ENCODE measurements around the gene MMP19. TPM values are rescaled to one million over a fixed set of nuclear protein-coding genes. Genes with fewer than 3 reads are reported as not detected.

Gene MMP19
- total and polyA plus RNA-seq, 8 donors, result 0.63 to 7.5 (median 3.0) TPM

- peaks cover 17 to 36% (median 21%) of the 10 kb centered on the region in 3 donors for H3K4me1 ChIP-seq
- H3K9me3 ChIP-seq, result no peaks in the 10 kb centered on the region
- 82 to 88% methylated on average over 5 of the region's 5 CpGs for WGBS, 2 donors
- TF ChIP-seq CTCF (IDR thresholded peaks at IDR 0.05), result no peak
- no peaks in the 10 kb centered on the region for H3K27me3 ChIP-seq
- H3K4me3 ChIP-seq, result peak overlapping the region in 2 of 4 donors; percentile 87 to 94
- intact Hi-C loops (cut with DNase I), result no loop called here
- ATAC-seq (no peak), FAIRE-seq (no peak), DNase-seq (no peak)
- H3K36me3 ChIP-seq, result no peaks in the 10 kb centered on the region
- H3K27ac ChIP-seq, result peak overlapping the region in 3 of 4 donors; percentile 51 to 70 (median 65)
Observed at GRCh38 chr12:55828357-55828756, 14.4 kb downstream of the MMP19 start.

DNA sequence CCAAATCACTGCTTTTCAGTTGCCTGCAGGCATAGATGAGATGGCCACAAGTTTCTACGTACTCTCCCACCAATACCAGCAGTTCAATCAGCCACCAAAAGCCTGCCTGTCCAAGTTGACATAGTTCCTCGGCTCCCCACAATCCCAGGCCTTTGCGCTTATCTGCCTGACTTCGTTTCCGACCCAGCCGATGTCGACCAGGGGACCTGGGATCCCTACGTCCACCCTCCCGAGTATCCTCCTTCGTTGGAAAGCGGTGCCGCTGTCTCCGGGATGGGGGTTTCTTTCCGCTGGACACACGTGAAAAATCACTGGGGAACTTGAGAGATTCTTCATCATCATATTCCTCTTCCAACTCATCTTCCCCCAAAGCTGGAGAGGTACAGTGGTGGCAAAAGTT lies 14.9 kb downstream of the MMP19 start:
- peaks cover 22 to 42% (median 26%) of the 10 kb centered on the region in 3 donors for H3K4me1 ChIP-seq
- H3K27me3 ChIP-seq, result no peaks in the 10 kb centered on the region
- FAIRE-seq, result no peak
- H3K36me3 ChIP-seq, result no peaks in the 10 kb centered on the region
- ATAC-seq, result no peak
- intact Hi-C loops (cut with DNase I), result no loop called here
- H3K4me3 ChIP-seq, result no peak overlapping the region
- WGBS, 2 donors, result 82 to 83% methylated on average over 15 of the region's 15 CpGs
- no peak for TF ChIP-seq CTCF (IDR thresholded peaks at IDR 0.05)
- H3K27ac ChIP-seq, result no peak overlapping the region
- no peaks in the 10 kb centered on the region for H3K9me3 ChIP-seq
- no peak for DNase-seq

DNA sequence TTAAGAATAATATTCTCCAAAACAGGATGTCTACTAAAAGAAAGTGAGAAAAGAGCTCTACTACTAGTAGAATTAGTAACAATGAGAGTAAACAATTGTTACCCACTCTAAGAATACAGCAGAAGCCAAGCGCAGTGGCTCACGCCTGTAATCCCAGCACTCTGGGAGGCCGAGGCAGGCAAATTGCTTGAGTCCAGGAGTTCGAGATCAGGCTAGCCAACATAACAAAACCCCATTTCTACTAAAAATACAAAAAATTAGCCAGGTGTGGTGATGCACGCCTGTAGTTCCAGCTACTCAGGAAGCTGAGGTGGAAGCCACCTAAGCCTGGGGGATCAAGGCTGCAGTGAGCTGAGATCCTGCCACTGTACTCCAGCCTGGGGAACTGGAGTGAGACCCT lies 18.0 kb downstream of the MMP19 start:
- H3K27me3 ChIP-seq, result no peaks in the 10 kb centered on the region
- WGBS, 2 donors, result 82 to 89% methylated on average over 5 of the region's 5 CpGs
- peak overlapping the region in 1 of 4 donors; percentile 2 for H3K27ac ChIP-seq
- intact Hi-C loops (cut with DNase I), result no loop called here
- H3K4me1 ChIP-seq, result peaks cover 19 to 39% (median 28%) of the 10 kb centered on the region in 3 donors
- no peak for TF ChIP-seq CTCF (IDR thresholded peaks at IDR 0.05)
- H3K9me3 ChIP-seq, result no peaks in the 10 kb centered on the region
- ATAC-seq (no peak), DNase-seq (no peak), FAIRE-seq (no peak)
- no peak overlapping the region for H3K4me3 ChIP-seq
- H3K36me3 ChIP-seq, result peaks cover 0 to 20% (median 3%) of the 10 kb centered on the region in 3 donors

- FAIRE-seq (no peak), ATAC-seq (peak; percentile 75 to 86 (median 82)), DNase-seq (no peak)
- Histone ChIP-seq H3K36me3 (peaks cover 0 to 20% (median 3%) of the 10 kb centered on the region in 3 donors), H3K4me1 (peaks cover 17 to 46% (median 28%) of the 10 kb centered on the region in 3 donors), H3K4me3 (no peak overlapping the region), H3K27me3 (no peaks in the 10 kb centered on the region), H3K27ac (peak overlapping the region in 3 of 4 donors; percentile 28 to 60 (median 50)), H3K9me3 (no peaks in the 10 kb centered on the region)
- intact Hi-C loops (cut with DNase I), result no loop called here
- WGBS, 2 donors, result 20 to 22% methylated on average over 4 of the region's 4 CpGs
- no peak for TF ChIP-seq CTCF (IDR thresholded peaks at IDR 0.05)
Observed at GRCh38 chr12:55823419-55823818, 19.3 kb downstream of the MMP19 start.

DNA sequence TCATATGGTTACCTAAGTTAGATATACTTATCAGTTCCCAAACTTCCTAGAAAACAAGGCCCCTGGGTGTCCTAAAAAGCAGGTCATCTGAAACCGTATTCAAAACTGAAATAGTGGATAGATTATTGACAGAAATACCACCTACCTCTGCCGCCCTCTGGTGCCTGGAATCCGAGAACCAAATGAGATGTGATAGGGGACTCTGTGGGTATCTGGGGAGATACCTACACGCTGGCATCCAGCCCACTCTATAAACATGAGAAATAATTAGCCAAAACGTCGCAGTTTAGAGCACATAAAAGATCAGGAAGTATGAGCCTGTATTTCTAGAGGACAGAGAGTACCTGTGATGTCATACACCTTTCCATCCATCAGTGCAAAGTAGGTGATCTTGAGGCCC lies 20.5 kb downstream of the MMP19 start:
- no peak for FAIRE-seq
- DNase-seq, result no peak
- TF ChIP-seq CTCF (IDR thresholded peaks at IDR 0.05), result peak in 1 of 4 donors; percentile 10

More for the DNA sequence above, 20.5 kb downstream of the MMP19 start:
- peaks cover 15 to 37% (median 28%) of the 10 kb centered on the region in 3 donors for H3K4me1 ChIP-seq
- peaks cover 0 to 20% (median 3%) of the 10 kb centered on the region in 3 donors for H3K36me3 ChIP-seq
- no peak for ATAC-seq
- intact Hi-C loops (cut with DNase I), result no loop called here
- H3K9me3 ChIP-seq, result no peaks in the 10 kb centered on the region
- no peak overlapping the region for H3K27ac ChIP-seq
- H3K4me3 ChIP-seq, result no peak overlapping the region
- H3K27me3 ChIP-seq, result no peaks in the 10 kb centered on the region
- WGBS, 2 donors, result 11 to 15% methylated on average over 6 of the region's 6 CpGs

Measured in pancreas (tissue), 10 donors.